ENCODE measurements around the gene CCDC102A. TPM values are rescaled to one million over a fixed set of nuclear protein-coding genes. Genes with fewer than 3 reads are reported as not detected.
"Not testable (repeated sequence)": the region's sequence is repeated elsewhere in the genome, so short reads cannot be mapped to it uniquely, and the experiment has no call there.

CCDC102A gene
- total RNA-seq, 4 donors from 2014 or later = 8.7 to 23.6 (median 22.0) TPM

DNA sequence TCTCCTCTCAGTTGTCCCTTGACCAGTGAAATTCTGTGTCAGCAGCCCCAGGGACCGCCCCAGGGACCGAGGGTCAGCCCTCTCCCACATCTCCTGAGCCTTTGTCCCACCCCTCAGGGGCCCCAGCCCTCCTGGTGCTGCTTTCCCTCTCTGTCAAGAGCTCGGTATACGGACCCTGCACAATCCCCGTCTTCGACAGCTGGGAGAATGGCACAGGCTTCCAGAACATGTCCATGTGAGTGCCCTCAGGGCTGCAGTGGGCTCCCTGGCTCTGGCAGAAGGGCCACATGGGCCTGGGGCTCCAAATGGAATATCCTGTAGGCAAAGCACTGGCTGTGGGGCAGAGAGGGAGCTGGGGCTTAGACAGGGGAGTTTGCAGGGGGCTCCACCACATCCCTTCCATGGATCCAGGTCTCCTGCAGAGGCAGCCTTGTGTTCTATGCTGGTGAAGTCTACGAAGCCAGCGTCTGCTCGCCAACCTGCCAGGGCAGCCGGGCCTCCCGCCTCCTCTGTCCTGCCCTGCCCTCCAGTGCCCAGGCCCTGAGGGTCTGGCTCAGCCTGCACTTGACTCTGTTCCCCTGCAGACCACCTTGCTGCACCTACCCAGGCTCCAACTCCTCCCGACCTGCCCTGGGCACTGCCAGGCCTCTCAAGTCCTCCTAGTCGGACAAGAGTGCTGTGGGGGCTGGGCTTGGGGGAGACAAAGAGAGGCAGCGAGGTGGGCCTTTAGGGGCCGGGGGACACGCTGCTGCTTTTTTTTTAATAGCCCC, 34.1 kb upstream of the CCDC102A start:
- H3K4me3 ChIP-seq = no peak overlapping the region
- no peaks in the 10 kb centered on the region for H3K36me3 ChIP-seq
- no peaks in the 10 kb centered on the region for H3K9me3 ChIP-seq
- H3K27ac ChIP-seq = no peak overlapping the region
- no peak for DNase-seq
- TF ChIP-seq, protein P1, sequence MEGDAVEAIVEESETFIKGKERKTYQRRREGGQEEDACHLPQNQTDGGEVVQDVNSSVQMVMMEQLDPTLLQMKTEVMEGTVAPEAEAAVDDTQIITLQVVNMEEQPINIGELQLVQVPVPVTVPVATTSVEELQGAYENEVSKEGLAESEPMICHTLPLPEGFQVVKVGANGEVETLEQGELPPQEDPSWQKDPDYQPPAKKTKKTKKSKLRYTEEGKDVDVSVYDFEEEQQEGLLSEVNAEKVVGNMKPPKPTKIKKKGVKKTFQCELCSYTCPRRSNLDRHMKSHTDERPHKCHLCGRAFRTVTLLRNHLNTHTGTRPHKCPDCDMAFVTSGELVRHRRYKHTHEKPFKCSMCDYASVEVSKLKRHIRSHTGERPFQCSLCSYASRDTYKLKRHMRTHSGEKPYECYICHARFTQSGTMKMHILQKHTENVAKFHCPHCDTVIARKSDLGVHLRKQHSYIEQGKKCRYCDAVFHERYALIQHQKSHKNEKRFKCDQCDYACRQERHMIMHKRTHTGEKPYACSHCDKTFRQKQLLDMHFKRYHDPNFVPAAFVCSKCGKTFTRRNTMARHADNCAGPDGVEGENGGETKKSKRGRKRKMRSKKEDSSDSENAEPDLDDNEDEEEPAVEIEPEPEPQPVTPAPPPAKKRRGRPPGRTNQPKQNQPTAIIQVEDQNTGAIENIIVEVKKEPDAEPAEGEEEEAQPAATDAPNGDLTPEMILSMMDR (IDR thresholded peaks at IDR 0.05) = no peak
- no peak for TF ChIP-seq POLR2A (IDR thresholded peaks at IDR 0.05)
- intact Hi-C loops (cut with DNase I; ENCODE audit: low total_unique reads) = no loop called here
- H3K27me3 ChIP-seq = no peaks in the 10 kb centered on the region
- no peaks in the 10 kb centered on the region for H3K4me1 ChIP-seq

DNA sequence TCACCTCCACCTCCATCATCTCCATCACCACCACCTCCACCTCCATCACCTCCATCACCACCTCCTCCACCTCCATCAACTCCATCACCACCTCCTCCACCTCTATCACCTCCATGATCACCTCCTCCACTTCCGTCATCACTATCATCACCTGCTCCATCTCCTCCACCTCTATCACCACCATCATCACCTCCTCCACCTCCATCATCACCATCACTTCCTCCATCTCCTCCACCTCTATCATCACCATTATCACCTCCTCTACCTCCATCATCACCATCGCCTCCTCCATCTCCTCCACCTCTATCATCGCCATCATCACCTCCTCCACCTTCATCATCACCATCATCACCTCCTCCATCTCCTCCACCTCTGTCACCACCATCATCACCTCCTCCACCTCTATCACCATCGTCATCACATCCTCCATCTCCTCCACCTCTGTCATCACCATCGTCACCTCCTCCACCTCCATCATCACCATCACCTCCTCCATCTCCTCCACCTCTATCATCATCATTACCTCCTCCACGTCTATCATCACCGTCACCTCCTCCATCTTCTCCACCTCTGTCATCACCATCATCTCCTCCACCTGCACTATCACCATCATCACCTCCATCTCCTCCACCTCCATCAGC, 33.1 kb upstream of the CCDC102A start:
- TF ChIP-seq, protein P1 (IDR thresholded peaks at IDR 0.05) = no peak
- no peak for TF ChIP-seq POLR2A (IDR thresholded peaks at IDR 0.05)
- Histone ChIP-seq H3K36me3 (no peaks in the 10 kb centered on the region), H3K4me1 (no peaks in the 10 kb centered on the region), H3K9me3 (no peaks in the 10 kb centered on the region), H3K27ac (no peak overlapping the region), H3K4me3 (no peak overlapping the region), H3K27me3 (no peaks in the 10 kb centered on the region)
- intact Hi-C loops (cut with DNase I; ENCODE audit: low total_unique reads) = no loop called here
- no peak for DNase-seq

DNA sequence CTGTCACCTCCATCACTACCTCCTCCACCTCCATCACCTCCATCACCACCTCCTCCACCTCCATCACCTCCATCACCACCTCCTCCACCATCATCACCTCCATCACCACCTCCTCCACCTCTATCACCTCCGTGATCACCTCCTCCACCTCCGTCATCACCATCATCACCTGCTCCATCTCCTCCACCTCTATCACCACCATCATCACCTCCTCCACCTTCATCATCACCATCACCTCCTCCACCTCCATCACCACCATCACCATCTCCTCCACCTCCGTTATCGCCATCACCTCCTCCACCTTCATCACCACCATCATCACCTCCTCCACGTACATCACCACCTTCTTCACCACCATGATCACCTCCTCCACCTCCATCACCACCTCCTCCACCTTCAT, 32.4 kb upstream of the CCDC102A start:
- H3K36me3 ChIP-seq; H3K4me1 ChIP-seq; H3K27me3 ChIP-seq; H3K27ac ChIP-seq; H3K9me3 ChIP-seq; DNase-seq; H3K4me3 ChIP-seq; intact Hi-C loops (cut with DNase I; ENCODE audit: low total_unique reads): not testable (repeated sequence)

DNA sequence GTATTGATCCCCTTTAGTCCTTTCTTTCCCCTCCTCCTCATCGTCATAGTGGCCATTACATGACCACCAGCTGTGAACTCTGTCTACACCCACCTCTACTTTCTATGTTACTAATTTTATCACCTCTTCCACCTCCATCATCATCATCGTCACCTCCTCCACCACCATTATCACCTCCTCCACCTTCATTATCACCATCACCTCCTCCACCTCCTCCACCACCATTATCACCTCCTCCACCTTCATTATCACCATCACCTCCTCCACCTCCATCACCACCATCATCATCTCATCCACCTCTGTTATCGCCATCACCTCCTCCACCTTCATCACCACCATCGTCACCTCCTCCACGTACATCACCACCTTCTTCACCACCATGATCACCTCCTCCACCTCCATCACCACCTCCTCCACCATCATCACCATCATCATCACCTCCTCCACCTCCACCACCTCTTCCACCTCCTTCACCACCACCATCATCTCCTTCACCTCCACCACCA, 31.9 kb upstream of the CCDC102A start:
- no peaks in the 10 kb centered on the region for H3K36me3 ChIP-seq
- H3K27me3 ChIP-seq = no peaks in the 10 kb centered on the region
- H3K4me1 ChIP-seq = no peaks in the 10 kb centered on the region
- TF ChIP-seq, protein P1 (IDR thresholded peaks at IDR 0.05) = no peak
- no peak for TF ChIP-seq POLR2A (IDR thresholded peaks at IDR 0.05)
- H3K27ac ChIP-seq = no peak overlapping the region
- H3K4me3 ChIP-seq = no peak overlapping the region
- intact Hi-C loops (cut with DNase I; ENCODE audit: low total_unique reads) = no loop called here
- DNase-seq = no peak
- H3K9me3 ChIP-seq = no peaks in the 10 kb centered on the region

DNA sequence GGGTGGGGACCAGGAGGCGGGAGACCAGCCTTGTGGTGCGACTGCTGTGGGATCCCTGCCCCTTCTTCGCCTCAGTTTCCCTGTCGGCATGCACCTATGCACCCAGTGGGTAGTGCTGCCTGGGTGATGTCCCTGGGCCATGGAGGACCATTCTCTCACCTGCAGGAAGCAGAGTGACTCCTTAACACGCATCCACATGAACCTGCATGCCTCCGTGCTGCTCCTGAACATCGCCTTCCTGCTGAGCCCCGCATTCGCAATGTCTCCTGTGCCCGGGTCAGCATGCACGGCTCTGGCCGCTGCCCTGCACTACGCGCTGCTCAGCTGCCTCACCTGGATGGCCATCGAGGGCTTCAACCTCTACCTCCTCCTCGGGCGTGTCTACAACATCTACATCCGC, 31.3 kb upstream of the CCDC102A start:
- no peaks in the 10 kb centered on the region for H3K27me3 ChIP-seq
- no peak for DNase-seq
- H3K27ac ChIP-seq = no peak overlapping the region
- TF ChIP-seq, protein P1 (IDR thresholded peaks at IDR 0.05) = no peak
- TF ChIP-seq POLR2A (IDR thresholded peaks at IDR 0.05) = no peak
- H3K4me3 ChIP-seq = no peak overlapping the region
- no peaks in the 10 kb centered on the region for H3K36me3 ChIP-seq
- H3K4me1 ChIP-seq = no peaks in the 10 kb centered on the region
- no peaks in the 10 kb centered on the region for H3K9me3 ChIP-seq
- intact Hi-C loops (cut with DNase I; ENCODE audit: low total_unique reads) = no loop called here

Measured in uterus (tissue), 4 donors.